ENCODE measurements around the gene UNC80.

The UNC80 gene

DNA sequence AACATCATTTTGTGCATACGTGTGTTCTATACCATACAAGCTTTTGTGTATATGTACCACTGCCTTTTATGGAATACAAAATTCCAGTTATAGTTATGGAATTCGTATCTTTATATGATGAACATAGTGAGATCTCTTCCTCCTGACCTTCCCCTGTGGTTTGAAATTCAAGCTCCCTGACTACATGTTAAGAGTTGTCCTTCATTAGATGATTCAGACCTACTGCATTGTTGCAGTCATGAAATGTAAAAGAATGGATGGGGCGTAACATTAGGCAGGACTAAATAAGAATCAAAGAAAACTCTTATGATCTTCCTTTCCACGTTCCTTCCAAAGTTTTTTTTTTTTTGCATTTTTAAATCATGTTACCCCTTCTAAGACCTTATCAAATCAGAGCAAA, 107.1 kb downstream of the UNC80 start:
- H3K4me3 Mint-ChIP-seq = no peak overlapping the region
- H3K4me1 Mint-ChIP-seq = no peaks in the 10 kb centered on the region
- DNase-seq (ENCODE audit: low spot score in 2 of 2) (no peak), ATAC-seq (replicated peaks; ENCODE audit: extremely low read depth, poor library complexity, severe bottlenecking) (no peak)
- H3K27me3 Mint-ChIP-seq = peaks cover 20% of the 10 kb centered on the region
- peaks cover 2% of the 10 kb centered on the region for H3K36me3 Mint-ChIP-seq (ENCODE audit: insufficient read depth)
- H3K9me3 Mint-ChIP-seq = no peaks in the 10 kb centered on the region
- no peak overlapping the region for H3K27ac Mint-ChIP-seq (ENCODE audit: low read depth)

DNA sequence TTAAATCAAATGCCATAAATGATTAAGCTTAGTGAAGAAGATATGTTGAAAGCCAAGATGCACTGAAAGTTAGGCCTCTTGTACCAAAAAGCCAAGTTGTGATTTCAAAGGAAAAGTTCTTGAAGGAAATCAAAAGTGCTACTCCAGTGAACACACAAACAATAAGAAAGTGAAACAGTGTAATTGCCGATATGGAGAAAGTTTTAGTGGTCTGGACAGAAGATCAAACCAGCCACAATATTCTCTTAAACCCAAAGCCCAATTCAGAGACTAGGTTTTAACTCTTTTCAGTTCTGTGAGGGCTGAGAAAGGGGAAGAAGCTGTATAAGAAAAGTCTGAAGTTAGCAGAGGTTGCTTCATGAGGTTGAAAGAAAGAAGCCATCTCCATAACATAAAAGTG, 129.0 kb downstream of the UNC80 start:
- ATAC-seq (replicated peaks; ENCODE audit: extremely low read depth, poor library complexity, severe bottlenecking) (no peak), DNase-seq (ENCODE audit: low spot score in 2 of 2) (no peak)
- no peak overlapping the region for H3K27ac Mint-ChIP-seq (ENCODE audit: low read depth)
- no peak overlapping the region for H3K4me3 Mint-ChIP-seq
- H3K9me3 Mint-ChIP-seq = no peaks in the 10 kb centered on the region
- H3K4me1 Mint-ChIP-seq = no peaks in the 10 kb centered on the region
- no peaks in the 10 kb centered on the region for H3K36me3 Mint-ChIP-seq (ENCODE audit: insufficient read depth)
- H3K27me3 Mint-ChIP-seq = peaks cover 14% of the 10 kb centered on the region

DNA sequence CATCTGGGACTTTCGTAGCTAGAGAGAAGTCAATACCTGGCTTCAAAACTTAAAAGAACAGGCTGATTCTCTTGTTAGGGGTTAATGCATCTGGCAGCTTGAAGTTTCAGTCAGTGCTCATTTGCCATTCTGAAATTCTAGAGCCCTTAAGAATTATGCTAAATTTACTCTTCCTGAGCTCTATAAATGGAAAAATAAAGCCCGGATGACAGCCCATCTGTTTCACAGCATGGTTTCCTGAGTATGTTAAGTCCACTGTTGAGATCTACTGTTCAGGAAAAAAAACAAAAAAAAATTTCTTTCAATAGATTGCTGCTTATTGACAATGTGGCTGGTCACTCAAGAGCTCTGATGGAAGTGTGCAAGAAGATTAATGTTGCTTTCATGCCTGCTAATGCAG, 129.5 kb downstream of the UNC80 start:
- Mint-ChIP-seq H3K27ac (ENCODE audit: low read depth) (no peak overlapping the region), H3K27me3 (peaks cover 14% of the 10 kb centered on the region), H3K4me1 (no peaks in the 10 kb centered on the region), H3K36me3 (ENCODE audit: insufficient read depth) (no peaks in the 10 kb centered on the region), H3K4me3 (no peak overlapping the region), H3K9me3 (no peaks in the 10 kb centered on the region)
- no peak for DNase-seq (ENCODE audit: low spot score in 2 of 2)
- no peak for ATAC-seq (replicated peaks; ENCODE audit: extremely low read depth, poor library complexity, severe bottlenecking)

DNA sequence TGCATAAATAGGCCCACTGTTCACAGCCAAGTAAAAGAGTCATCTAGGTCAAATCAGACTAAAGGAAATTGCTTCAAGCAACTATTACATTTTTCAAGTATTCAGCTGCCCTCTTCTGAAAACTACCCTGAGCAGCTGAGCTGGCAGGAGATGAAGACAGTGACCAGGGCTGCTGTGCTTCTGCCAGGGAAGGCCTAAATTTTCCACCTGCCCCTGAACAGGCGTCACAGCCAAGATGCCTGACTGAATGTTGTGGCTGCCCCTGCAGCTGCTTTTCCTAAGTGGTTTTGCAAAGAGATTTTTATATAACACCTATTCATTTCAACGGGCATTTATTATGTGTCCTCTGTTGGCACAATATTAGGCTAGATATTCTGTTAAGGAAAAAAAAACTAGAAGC, 134.1 kb downstream of the UNC80 start:
- Mint-ChIP-seq H3K36me3 (ENCODE audit: insufficient read depth) (no peaks in the 10 kb centered on the region), H3K27me3 (peaks cover 2% of the 10 kb centered on the region), H3K4me3 (no peak overlapping the region), H3K9me3 (no peaks in the 10 kb centered on the region), H3K4me1 (no peaks in the 10 kb centered on the region), H3K27ac (ENCODE audit: low read depth) (no peak overlapping the region)
- DNase-seq (ENCODE audit: low spot score in 2 of 2) (no peak), ATAC-seq (replicated peaks; ENCODE audit: extremely low read depth, poor library complexity, severe bottlenecking) (no peak)

DNA sequence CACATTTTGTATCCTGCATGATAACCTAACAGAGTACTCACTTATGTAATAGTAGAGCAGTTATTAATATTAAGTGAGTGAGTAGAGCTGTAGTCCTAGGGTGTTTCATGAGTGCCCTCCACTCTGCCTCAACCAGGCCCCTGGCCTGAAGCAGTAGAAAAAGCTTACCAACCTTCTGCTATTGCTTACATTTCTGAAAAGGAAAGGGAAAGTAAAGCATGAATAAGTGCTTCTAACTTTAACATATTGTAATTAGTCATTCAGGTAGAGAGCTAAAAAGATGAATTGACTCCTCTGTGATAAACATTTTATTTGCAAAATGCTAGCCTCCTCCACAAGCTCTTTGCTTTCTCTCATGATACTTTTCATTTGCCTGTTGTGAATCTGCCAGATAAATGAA, 136.1 kb downstream of the UNC80 start:
- Mint-ChIP-seq H3K27me3 (no peaks in the 10 kb centered on the region), H3K27ac (ENCODE audit: low read depth) (no peak overlapping the region), H3K4me3 (no peak overlapping the region), H3K4me1 (no peaks in the 10 kb centered on the region), H3K36me3 (ENCODE audit: insufficient read depth) (no peaks in the 10 kb centered on the region), H3K9me3 (no peaks in the 10 kb centered on the region)
- ATAC-seq (replicated peaks; ENCODE audit: extremely low read depth, poor library complexity, severe bottlenecking) (no peak), DNase-seq (ENCODE audit: low spot score in 2 of 2) (no peak)

DNA sequence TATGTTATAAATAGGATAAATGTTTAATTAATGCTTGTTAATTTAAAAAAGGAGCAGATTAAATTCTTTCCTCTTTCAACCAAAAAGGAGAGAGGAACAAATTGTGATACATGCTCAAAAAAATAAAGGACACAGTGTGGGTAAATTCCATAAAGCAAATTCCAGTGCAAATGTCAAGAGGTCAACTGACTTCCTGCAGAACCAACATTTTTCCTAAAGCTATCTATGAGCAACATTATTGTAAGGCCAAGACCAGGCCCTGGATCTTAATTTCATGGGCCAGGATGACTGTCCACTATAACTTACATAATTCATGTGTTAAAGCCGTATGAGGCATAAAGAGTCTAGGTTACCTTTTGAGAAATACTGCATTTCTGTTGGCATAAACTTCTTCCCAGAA, 136.9 kb downstream of the UNC80 start:
- Mint-ChIP-seq H3K4me3 (no peak overlapping the region), H3K27me3 (no peaks in the 10 kb centered on the region), H3K4me1 (no peaks in the 10 kb centered on the region), H3K27ac (ENCODE audit: low read depth) (no peak overlapping the region), H3K9me3 (no peaks in the 10 kb centered on the region), H3K36me3 (ENCODE audit: insufficient read depth) (no peaks in the 10 kb centered on the region)
- DNase-seq (ENCODE audit: low spot score in 2 of 2) (no peak), ATAC-seq (replicated peaks; ENCODE audit: extremely low read depth, poor library complexity, severe bottlenecking) (no peak)

DNA sequence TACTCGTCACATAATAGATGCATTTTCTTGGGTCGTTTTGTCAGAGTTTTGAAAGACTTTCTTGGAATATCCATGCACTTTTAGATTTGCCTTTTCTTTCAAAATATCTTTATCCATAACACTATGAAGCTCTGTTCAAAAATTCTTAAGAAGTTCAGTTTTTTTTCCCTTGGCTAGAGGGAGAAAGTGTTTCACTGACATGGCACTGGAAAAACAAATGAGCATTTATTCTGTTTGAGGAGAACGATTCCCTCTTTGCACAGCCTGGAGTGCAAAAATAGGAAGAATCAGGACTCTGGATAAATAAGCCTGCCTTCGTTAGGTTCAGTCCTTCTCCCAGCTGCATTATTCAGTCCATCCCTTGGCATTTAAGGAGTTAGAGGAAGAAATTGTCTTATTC, 139.9 kb downstream of the UNC80 start:
- ATAC-seq (replicated peaks; ENCODE audit: extremely low read depth, poor library complexity, severe bottlenecking) (no peak), DNase-seq (ENCODE audit: low spot score in 2 of 2) (no peak)
- no peaks in the 10 kb centered on the region for H3K9me3 Mint-ChIP-seq
- H3K27ac Mint-ChIP-seq (ENCODE audit: low read depth) = no peak overlapping the region
- no peaks in the 10 kb centered on the region for H3K4me1 Mint-ChIP-seq
- H3K27me3 Mint-ChIP-seq = peaks cover 13% of the 10 kb centered on the region
- no peak overlapping the region for H3K4me3 Mint-ChIP-seq
- no peaks in the 10 kb centered on the region for H3K36me3 Mint-ChIP-seq (ENCODE audit: insufficient read depth)

DNA sequence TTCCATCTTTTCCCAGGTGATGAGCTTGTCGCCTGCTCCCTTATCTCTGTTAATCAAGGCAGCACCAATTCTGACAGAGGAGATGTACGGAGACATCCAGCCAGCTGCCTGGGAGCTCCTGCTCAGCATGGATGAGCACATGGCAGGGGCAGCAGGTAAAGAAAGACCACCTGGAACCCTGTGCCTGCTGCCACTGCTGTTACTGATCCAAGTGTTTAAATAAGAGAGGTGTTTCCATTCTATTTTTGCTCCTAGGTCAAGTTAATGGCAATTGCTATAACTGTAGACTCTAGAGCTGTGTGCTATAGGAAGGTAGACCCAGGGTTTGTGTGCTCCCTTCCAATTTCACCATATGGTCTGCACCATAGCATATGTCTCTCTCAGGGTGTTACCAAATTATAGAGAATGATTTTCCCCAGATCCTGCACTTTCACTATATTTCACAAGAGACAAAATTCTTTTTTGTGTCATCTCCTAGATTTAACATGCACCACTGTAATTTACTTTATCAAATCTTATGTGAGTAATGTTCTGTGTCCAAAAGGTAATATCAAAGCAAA, 142.2 kb downstream of the UNC80 start:
- Mint-ChIP-seq H3K4me3 (no peak overlapping the region), H3K4me1 (no peaks in the 10 kb centered on the region), H3K27ac (ENCODE audit: low read depth) (no peak overlapping the region), H3K9me3 (no peaks in the 10 kb centered on the region), H3K27me3 (peaks cover 22% of the 10 kb centered on the region), H3K36me3 (ENCODE audit: insufficient read depth) (no peaks in the 10 kb centered on the region)
- DNase-seq (ENCODE audit: low spot score in 2 of 2) (no peak), ATAC-seq (replicated peaks; ENCODE audit: extremely low read depth, poor library complexity, severe bottlenecking) (no peak)

DNA sequence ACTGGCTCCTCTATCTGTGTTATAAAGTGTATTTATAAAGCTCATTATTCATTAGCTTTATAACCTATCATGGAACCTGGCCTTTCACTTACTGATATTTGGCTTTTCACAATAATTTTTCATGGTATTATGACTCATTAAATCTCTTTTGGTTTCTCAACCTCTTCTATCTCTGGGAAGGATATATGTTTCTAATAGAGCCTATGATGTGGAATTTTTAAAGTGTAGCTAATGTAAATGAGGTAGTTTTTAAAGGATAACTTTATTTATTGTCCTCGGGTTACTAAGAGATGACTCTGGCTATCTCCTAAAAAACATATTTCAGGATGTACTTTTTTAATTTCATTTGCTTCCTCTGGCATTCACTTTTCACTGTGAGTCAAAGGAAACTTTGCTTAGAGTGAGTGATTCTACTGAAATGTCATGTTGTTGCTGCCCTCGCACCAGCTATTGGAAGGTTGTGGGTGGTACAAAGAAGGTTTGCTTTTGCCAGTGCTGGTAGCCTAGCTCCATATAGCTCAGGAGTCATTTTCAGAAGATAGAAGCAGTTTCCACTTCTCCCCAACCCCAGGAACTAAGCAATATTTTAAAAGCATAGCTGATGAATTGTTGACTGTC, 145.6 kb downstream of the UNC80 start:
- Mint-ChIP-seq H3K4me1 (no peaks in the 10 kb centered on the region), H3K27ac (ENCODE audit: low read depth) (no peak overlapping the region), H3K27me3 (peaks cover 25% of the 10 kb centered on the region), H3K9me3 (no peaks in the 10 kb centered on the region), H3K4me3 (no peak overlapping the region), H3K36me3 (ENCODE audit: insufficient read depth) (peaks cover 1% of the 10 kb centered on the region)
- ATAC-seq (replicated peaks; ENCODE audit: extremely low read depth, poor library complexity, severe bottlenecking) (no peak), DNase-seq (ENCODE audit: low spot score in 2 of 2) (no peak)

DNA sequence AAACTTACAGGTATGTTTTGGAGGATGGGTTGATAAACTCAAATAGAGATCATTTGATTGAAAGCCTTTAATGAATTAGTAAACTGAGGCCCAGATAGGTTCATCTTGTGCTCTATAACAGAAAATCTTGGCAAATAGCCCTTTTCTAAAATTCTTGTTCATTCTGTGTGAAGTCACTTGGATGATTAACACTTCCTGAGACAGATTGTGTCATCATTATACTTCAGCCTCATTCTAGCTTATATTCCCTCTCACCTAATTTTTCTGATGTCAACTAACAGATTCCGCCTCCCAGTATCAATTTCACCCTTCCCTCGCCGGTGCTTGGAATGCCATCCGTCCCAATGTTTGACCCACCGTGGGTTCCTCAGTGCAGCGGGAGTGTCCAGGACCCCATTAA, 146.6 kb downstream of the UNC80 start:
- ATAC-seq (replicated peaks; ENCODE audit: extremely low read depth, poor library complexity, severe bottlenecking) = no peak
- no peak overlapping the region for H3K27ac Mint-ChIP-seq (ENCODE audit: low read depth)
- DNase-seq (ENCODE audit: low spot score in 2 of 2) = no peak
- H3K9me3 Mint-ChIP-seq = no peaks in the 10 kb centered on the region
- H3K36me3 Mint-ChIP-seq (ENCODE audit: insufficient read depth) = peaks cover 1% of the 10 kb centered on the region
- no peak overlapping the region for H3K4me3 Mint-ChIP-seq
- H3K27me3 Mint-ChIP-seq = peaks cover 34% of the 10 kb centered on the region
- no peaks in the 10 kb centered on the region for H3K4me1 Mint-ChIP-seq

DNA sequence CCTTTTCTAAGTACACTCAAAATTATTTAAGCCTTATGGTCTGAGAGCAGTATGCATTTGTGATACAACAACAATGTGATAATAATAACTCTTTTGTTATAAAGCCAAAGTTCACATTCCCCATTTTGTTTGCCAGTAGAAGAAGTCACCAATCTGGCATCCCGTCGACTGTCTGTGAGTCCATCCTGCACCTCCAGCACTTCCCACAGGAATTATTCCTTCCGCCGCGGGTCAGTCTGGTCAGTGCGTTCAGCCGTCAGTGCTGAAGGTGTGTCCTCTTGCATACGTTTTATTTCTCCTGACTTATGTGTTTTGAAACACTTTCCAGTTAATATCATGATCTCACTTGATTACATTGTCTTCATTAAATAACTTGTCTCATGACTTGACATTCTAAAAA, 150.5 kb downstream of the UNC80 start:
- no peaks in the 10 kb centered on the region for H3K9me3 Mint-ChIP-seq
- no peak overlapping the region for H3K27ac Mint-ChIP-seq (ENCODE audit: low read depth)
- no peak for DNase-seq (ENCODE audit: low spot score in 2 of 2)
- H3K4me3 Mint-ChIP-seq = no peak overlapping the region
- no peaks in the 10 kb centered on the region for H3K4me1 Mint-ChIP-seq
- peaks cover 1% of the 10 kb centered on the region for H3K36me3 Mint-ChIP-seq (ENCODE audit: insufficient read depth)
- peaks cover 41% of the 10 kb centered on the region for H3K27me3 Mint-ChIP-seq
- ATAC-seq (replicated peaks; ENCODE audit: extremely low read depth, poor library complexity, severe bottlenecking) = no peak

DNA sequence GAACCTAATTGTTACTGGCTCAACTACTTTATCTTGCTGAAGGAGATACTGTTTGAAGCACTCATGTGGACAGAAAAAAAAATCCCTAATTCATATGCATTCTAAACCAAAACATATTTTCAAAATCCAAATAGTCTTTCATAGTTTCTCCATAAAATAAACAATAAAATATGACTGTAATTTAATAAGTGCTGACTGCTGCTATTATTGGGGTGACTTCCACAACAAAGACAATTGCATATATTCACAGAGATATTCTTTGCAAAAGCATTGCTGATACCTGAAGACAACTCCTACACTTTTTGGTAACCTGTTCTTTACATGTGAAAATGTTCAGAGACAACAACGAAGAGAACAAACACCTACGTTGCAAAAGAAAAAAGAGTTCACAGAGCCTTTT, 157.7 kb downstream of the UNC80 start:
- ATAC-seq (replicated peaks; ENCODE audit: extremely low read depth, poor library complexity, severe bottlenecking) (no peak), DNase-seq (ENCODE audit: low spot score in 2 of 2) (no peak)
- Mint-ChIP-seq H3K36me3 (ENCODE audit: insufficient read depth) (peaks cover 2% of the 10 kb centered on the region), H3K9me3 (no peaks in the 10 kb centered on the region), H3K4me1 (no peaks in the 10 kb centered on the region), H3K27me3 (peaks cover 45% of the 10 kb centered on the region), H3K27ac (ENCODE audit: low read depth) (no peak overlapping the region), H3K4me3 (no peak overlapping the region)

DNA sequence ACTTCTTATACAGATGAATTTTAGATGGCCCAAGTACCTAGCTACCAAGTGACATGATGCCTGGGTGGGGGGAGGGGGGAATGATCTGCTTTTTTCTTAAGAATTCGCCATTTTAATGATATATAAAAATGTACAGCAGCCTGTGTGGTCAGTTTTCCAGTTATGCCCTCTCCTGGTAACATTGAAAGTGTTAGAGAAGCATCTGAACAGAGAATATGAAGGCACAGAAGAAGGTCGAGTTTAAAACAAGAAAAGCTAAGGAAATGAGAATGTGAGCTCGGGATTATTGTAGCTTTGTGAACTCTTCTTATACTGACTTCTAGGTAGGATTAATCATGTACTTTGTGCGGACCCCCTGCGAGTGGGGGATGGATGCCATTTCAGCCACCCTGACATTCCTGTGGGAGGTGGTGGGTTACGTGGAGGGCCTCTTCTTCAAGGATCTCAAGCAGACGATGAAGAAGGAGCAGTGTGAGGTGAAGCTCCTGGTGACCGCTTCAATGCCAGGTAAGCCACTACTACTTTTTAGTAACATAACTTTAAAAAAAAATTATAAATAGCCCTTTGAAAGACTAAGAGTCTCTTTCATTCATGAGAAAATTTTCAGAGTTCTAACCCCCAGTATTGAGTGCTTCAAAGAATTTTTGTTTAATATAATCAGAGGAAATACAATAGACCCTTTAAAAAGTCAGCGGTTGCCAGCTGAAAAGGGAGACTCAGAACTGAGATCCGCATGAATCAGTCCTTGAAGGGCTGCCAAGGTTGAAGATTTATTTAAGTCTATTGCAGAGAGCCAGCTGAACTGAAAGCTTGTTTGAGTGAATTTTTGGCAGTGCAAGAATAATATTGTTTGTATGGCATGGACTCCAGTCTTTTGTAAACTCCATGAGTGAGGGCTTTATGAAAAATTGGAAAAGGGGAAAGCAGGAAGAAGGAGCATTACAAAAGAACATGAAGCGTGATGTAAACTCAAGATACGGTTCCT, 162.2 kb downstream of the UNC80 start:
- ATAC-seq (replicated peaks; ENCODE audit: extremely low read depth, poor library complexity, severe bottlenecking) (no peak), DNase-seq (ENCODE audit: low spot score in 2 of 2) (no peak)
- no peaks in the 10 kb centered on the region for H3K9me3 Mint-ChIP-seq
- peaks cover 30% of the 10 kb centered on the region for H3K27me3 Mint-ChIP-seq
- H3K4me1 Mint-ChIP-seq = no peaks in the 10 kb centered on the region
- no peak overlapping the region for H3K27ac Mint-ChIP-seq (ENCODE audit: low read depth)
- H3K36me3 Mint-ChIP-seq (ENCODE audit: insufficient read depth) = peaks cover 2% of the 10 kb centered on the region
- H3K4me3 Mint-ChIP-seq = no peak overlapping the region
